DND-41 (cell line): ENCODE results near the gene SDK2.

Experiments
- ATAC-seq: fragments of 200-7000 bp; cut with Tn5 transposase; 3 replicates; pipeline ENCODE4 v1.9.1; 2021; ENCODE audit warnings: low read depth; ENCODE audit not compliant: insufficient read depth
- DNase-seq: peaks from one replicate; pipeline ENCODE4 v3.0.0-alpha.2; 2020
- H2AFZ ChIP-seq: 2 replicates; pipeline ENCODE4 v1.6.0; 2012; ENCODE audit warnings: low read depth, low read length
- H3K27ac ChIP-seq: 2 replicates; pipeline ENCODE4 v1.5.1; 2012; ENCODE audit warnings: low read length, inconsistent platforms
- H3K27me3 ChIP-seq: fragments of 200-600 bp; sonication (generic); 2 replicates; pipeline ENCODE4 v1.6.0; 2012; ENCODE audit warnings: low read length, mild to moderate bottlenecking, inconsistent platforms; ENCODE audit not compliant: insufficient read depth, poor library complexity
- H3K36me3 ChIP-seq: 2 replicates; pipeline ENCODE4 v1.5.1; 2012; ENCODE audit warnings: low read length, inconsistent platforms; ENCODE audit not compliant: insufficient read depth
- H3K4me1 ChIP-seq: 2 replicates; pipeline ENCODE4 v1.5.1; 2012; ENCODE audit warnings: mild to moderate bottlenecking, low read length; ENCODE audit not compliant: insufficient read depth
- H3K4me2 ChIP-seq: 2 replicates; pipeline ENCODE4 v1.6.0; 2012; ENCODE audit warnings: mild to moderate bottlenecking, moderate library complexity, low read length, inconsistent platforms; ENCODE audit not compliant: insufficient read depth
- H3K4me3 ChIP-seq, 2 experiments: fragments of 200-600 bp in 1 of 2; shearing (Covaris generic) in 1 of 2; 2 replicates each; pipeline ENCODE4 v1.5.1; 2012 to 2016; ENCODE audit warnings: inconsistent platforms in 2 of 2, low read length in 2 of 2, mild to moderate bottlenecking in 2 of 2, low read depth in 1 of 2, moderate library complexity in 1 of 2
- H3K79me2 ChIP-seq: 2 replicates; pipeline ENCODE4 v1.6.0; 2012; ENCODE audit warnings: low read length, inconsistent platforms; ENCODE audit not compliant: insufficient read depth
- H3K9ac ChIP-seq: 2 replicates; pipeline ENCODE4 v1.6.0; 2012; ENCODE audit warnings: low read depth, mild to moderate bottlenecking, inconsistent platforms, low read length, moderate library complexity
- H3K9me3 ChIP-seq: 2 replicates; pipeline ENCODE4 v1.5.1; 2012; ENCODE audit warnings: low read length, moderate library complexity, mild to moderate bottlenecking, inconsistent platforms; ENCODE audit not compliant: insufficient read depth, severe bottlenecking
- H4K20me1 ChIP-seq: 2 replicates; pipeline ENCODE4 v1.6.0; 2012; ENCODE audit warnings: low read length; ENCODE audit not compliant: insufficient read depth
- CTCF ChIP-seq: IDR thresholded peaks from 2 replicates; pipeline ENCODE4 v1.5.1; 2012; ENCODE audit warnings: borderline replicate concordance, low read length, moderate library complexity, mild to moderate bottlenecking; ENCODE audit not compliant: poor library complexity, severe bottlenecking; ENCODE audit errors: extremely low read depth
- EZH2 ChIP-seq: IDR thresholded peaks from 3 replicates; pipeline ENCODE4 v1.6.1; 2012; ENCODE audit warnings: borderline replicate concordance, low read depth, mild to moderate bottlenecking, moderate library complexity, low read length, inconsistent platforms; ENCODE audit not compliant: severe bottlenecking

The SDK2 gene

GRCh38 chr17:73415782-73416181 is 228.5 kb downstream of the SDK2 start:
- ATAC-seq (no peak), DNase-seq (no peak)
- H4K20me1 ChIP-seq = no peaks in the 10 kb centered on the region; the same call in 1 of the 2 replicates
- no peak overlapping the region for H2AFZ ChIP-seq
- no peaks in the 10 kb centered on the region; the same call in 1 of the 2 replicates for H3K36me3 ChIP-seq
- no peak overlapping the region for H3K4me2 ChIP-seq
- TF ChIP-seq CTCF = no peak
- no peak for TF ChIP-seq EZH2
- no peak overlapping the region for H3K9ac ChIP-seq
- no peaks in the 10 kb centered on the region for H3K27me3 ChIP-seq
- no peaks in the 10 kb centered on the region for H3K79me2 ChIP-seq
- H3K4me1 ChIP-seq = no peaks in the 10 kb centered on the region
- H3K4me3 ChIP-seq = no peak overlapping the region
- H3K27ac ChIP-seq = no peak overlapping the region
- H3K9me3 ChIP-seq = no peaks in the 10 kb centered on the region

- no peak overlapping the region for H3K9ac ChIP-seq
- H2AFZ ChIP-seq = no peak overlapping the region
- H3K4me3 ChIP-seq = no peak overlapping the region
- no peak for TF ChIP-seq EZH2
- TF ChIP-seq CTCF = no peak
- H4K20me1 ChIP-seq = no peaks in the 10 kb centered on the region; the same call in 1 of the 2 replicates
- H3K27ac ChIP-seq = no peak overlapping the region
- DNase-seq (no peak), ATAC-seq (no peak)
- no peak overlapping the region for H3K4me2 ChIP-seq
- H3K9me3 ChIP-seq = no peaks in the 10 kb centered on the region
- no peaks in the 10 kb centered on the region for H3K79me2 ChIP-seq
- no peaks in the 10 kb centered on the region; the same call in 1 of the 2 replicates for H3K36me3 ChIP-seq
- H3K27me3 ChIP-seq = no peaks in the 10 kb centered on the region
- no peaks in the 10 kb centered on the region for H3K4me1 ChIP-seq
Observed at GRCh38 chr17:73414171-73414955, 229.9 kb downstream of the SDK2 start.

- no peaks in the 10 kb centered on the region for H4K20me1 ChIP-seq
- no peak overlapping the region for H3K4me3 ChIP-seq
- H3K27me3 ChIP-seq = no peaks in the 10 kb centered on the region
- TF ChIP-seq EZH2 (no peak), CTCF (no peak)
- H3K4me1 ChIP-seq = no peaks in the 10 kb centered on the region
- H2AFZ ChIP-seq = no peak overlapping the region
- no peak overlapping the region for H3K4me2 ChIP-seq
- H3K27ac ChIP-seq = no peak overlapping the region
- H3K79me2 ChIP-seq = no peaks in the 10 kb centered on the region
- no peaks in the 10 kb centered on the region for H3K9me3 ChIP-seq
- no peak for DNase-seq
- ATAC-seq = no peak
- H3K9ac ChIP-seq = no peak overlapping the region
- no peaks in the 10 kb centered on the region; the same call in 1 of the 2 replicates for H3K36me3 ChIP-seq
Observed at GRCh38 chr17:73412914-73413313, 231.3 kb downstream of the SDK2 start.
